Esophagus muscularis mucosa (tissue), 4 donors: Measurements from ENCODE around the gene FA2H. TPM values are rescaled to one million over a fixed set of nuclear protein-coding genes. Genes with fewer than 3 reads are reported as not detected.

Experiments used
- DNase-seq: peaks from one replicate; pipeline ENCODE4 v3.0.0-alpha.2; 2017; ENCODE audit errors: extremely low spot score
- H3K27ac ChIP-seq, 4 donors: fragments of 200-600 bp; sonication (generic); replicated peaks in 1 of 4; 1 replicate in 3 of 4; 2 replicates in 1 of 4; pipeline ENCODE4 v1.5.1; 2016 to 2019; ENCODE audit warnings: mild to moderate bottlenecking in 1 of 4
- H3K27me3 ChIP-seq, 4 donors: fragments of 200-600 bp; sonication (generic); one replicate each; pipeline versions ENCODE4 v1.5.1 to v1.6.0; 2016 to 2019
- H3K36me3 ChIP-seq, 4 donors: fragments of 200-600 bp; sonication (generic); one replicate each; pipeline ENCODE4 v1.5.1; 2016 to 2019
- H3K4me1 ChIP-seq, 4 donors: fragments of 200-600 bp; sonication (generic); one replicate each; pipeline ENCODE4 v1.5.1; 2016 to 2019
- H3K4me3 ChIP-seq, 4 donors: fragments of 200-600 bp; sonication (generic); 1 replicate in 2 of 4; 2 replicates in 2 of 4; pipeline ENCODE4 v1.5.1; 2016 to 2019; ENCODE audit warnings: mild to moderate bottlenecking in 4 of 4, moderate library complexity in 1 of 4
- H3K9me3 ChIP-seq, 4 donors: fragments of 200-600 bp; sonication (generic); 1 replicate in 3 of 4; 2 replicates in 1 of 4; pipeline ENCODE4 v1.5.1; 2016 to 2019
- CTCF ChIP-seq, 3 experiments: fragments of 200-600 bp in 2 of 3; fragments of 450-650 bp in 1 of 3; sonication (generic) in 2 of 3; IDR thresholded peaks; one replicate each; pipeline ENCODE4 v1.5.1; 2017 to 2019; ENCODE audit warnings: antibody characterized with exemption in 3 of 3, mild to moderate bottlenecking in 2 of 3, moderate library complexity in 1 of 3
- EP300 ChIP-seq: sonication (generic); formaldehyde crosslinking; IDR thresholded peaks from one replicate; pipeline ENCODE4 v1.6.1; 2017; ENCODE audit warnings: antibody characterized with exemption
- POLR2A ChIP-seq: fragments of 450-650 bp; IDR thresholded peaks from one replicate; pipeline ENCODE4 v1.6.1; 2017; ENCODE audit warnings: antibody characterized with exemption, moderate library complexity, mild to moderate bottlenecking, low read depth
- POLR2AphosphoS5 ChIP-seq, 2 donors: sonication (generic); formaldehyde crosslinking; IDR thresholded peaks; one replicate each; pipeline ENCODE4 v1.6.1; 2017; ENCODE audit warnings: antibody characterized with exemption in 2 of 2
- WGBS: methylation state at CpG from one replicate; pipeline ENCODE4 v1.1.5; 2018; 5-methylcytosine and 5-hydroxymethylcytosine counted together
- intact Hi-C: fragments of 100-400 bp; cut with DNase I; formaldehyde crosslinking; loops from one replicate; pipeline ENCODE4 v1.15.1; 2023
- total RNA-seq, 4 donors: library from RNA; depleted of rRNA; stranded (reverse); fragments of >200 nt; gene quantifications; one replicate each; pipeline versions ENCODE4 v1.1.0 to v1.2.1, GENCODE V29; 2016

The FA2H gene
- total RNA-seq, 4 donors from 2014 or later: 0.50 to 0.92 (median 0.52) TPM; not detected in 1

- DNase-seq: no peak
- no peak for TF ChIP-seq CTCF (IDR thresholded peaks at IDR 0.05)
- no peak for TF ChIP-seq POLR2A
- TF ChIP-seq POLR2AphosphoS5 (IDR thresholded peaks at IDR 0.05): no peak
- Histone ChIP-seq H3K27ac (no peak overlapping the region), H3K36me3 (no peaks in the 10 kb centered on the region), H3K27me3 (peaks cover 0 to 40% (median 0%) of the 10 kb centered on the region in 4 donors), H3K4me3 (no peak overlapping the region), H3K9me3 (no peaks in the 10 kb centered on the region), H3K4me1 (peaks cover 0 to 20% (median 16%) of the 10 kb centered on the region in 4 donors)
- intact Hi-C loops: no loop called here
- 100% methylated on average over 1 of the region's 6 CpGs for whole genome bisulfite sequencing
Observed at GRCh38 chr16:74739275-74739674, 35.3 kb downstream of the FA2H start.

DNA sequence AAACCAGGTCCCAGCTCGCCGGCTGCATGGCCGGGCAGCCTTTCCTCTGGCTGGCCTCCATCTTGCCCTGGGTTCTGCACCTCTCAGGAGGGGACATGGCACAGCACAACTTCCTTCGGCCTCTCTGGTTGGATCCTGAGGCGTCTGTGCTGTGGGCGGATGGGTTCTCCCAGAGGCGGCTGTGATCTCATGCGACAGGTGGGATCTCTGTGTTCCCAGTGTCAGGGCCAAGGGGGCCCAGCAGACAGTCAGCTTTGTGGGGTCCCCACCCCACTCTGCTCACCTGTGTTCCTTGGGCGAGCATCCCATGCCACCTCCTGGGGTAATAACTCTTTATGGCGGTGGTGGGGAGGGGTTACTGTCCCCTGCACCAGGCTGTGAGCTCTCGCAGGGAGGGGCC, 35.8 kb downstream of the FA2H start:
- no peak for TF ChIP-seq POLR2AphosphoS5 (IDR thresholded peaks at IDR 0.05)
- no peak for TF ChIP-seq POLR2A
- TF ChIP-seq CTCF (IDR thresholded peaks at IDR 0.05): no peak
- TF ChIP-seq EP300: no peak
- intact Hi-C loops: no loop called here
- no peak overlapping the region for H3K27ac ChIP-seq
- peaks cover 0 to 15% (median 11%) of the 10 kb centered on the region in 4 donors for H3K4me1 ChIP-seq
- DNase-seq: no peak
- H3K9me3 ChIP-seq: no peaks in the 10 kb centered on the region
- peaks cover 0 to 42% (median 0%) of the 10 kb centered on the region in 4 donors for H3K27me3 ChIP-seq
- WGBS: 94% methylated on average over 8 of the region's 11 CpGs
- H3K36me3 ChIP-seq: no peaks in the 10 kb centered on the region
- no peak overlapping the region for H3K4me3 ChIP-seq

DNA sequence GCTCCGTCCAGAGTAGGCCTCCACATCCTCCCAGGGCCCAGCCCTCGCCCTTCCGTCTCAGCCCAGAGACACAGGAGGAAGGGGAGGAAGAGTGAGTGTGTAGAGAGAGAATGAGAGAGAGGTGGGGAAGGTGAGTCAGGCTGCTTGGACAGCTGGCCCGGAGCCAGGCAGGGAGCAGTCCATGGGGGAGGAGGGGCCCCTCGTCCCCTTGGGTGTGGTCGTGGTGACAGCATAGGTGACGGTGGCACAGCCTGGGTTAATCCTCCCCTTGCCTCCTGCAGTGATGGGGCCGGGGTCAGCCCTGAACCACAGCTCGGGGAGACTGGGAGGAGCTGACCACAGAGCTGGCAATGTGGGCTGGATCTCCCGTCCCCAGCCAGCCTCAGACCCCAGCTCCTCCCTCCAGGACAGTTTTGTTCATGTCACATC, 36.5 kb downstream of the FA2H start:
- peaks cover 0 to 8% (median 4%) of the 10 kb centered on the region in 4 donors for H3K4me1 ChIP-seq
- no peak overlapping the region for H3K4me3 ChIP-seq
- TF ChIP-seq EP300 (no peak), POLR2A (no peak), CTCF (IDR thresholded peaks at IDR 0.05) (no peak), POLR2AphosphoS5 (IDR thresholded peaks at IDR 0.05) (no peak)
- intact Hi-C loops: no loop called here
- no peak overlapping the region for H3K27ac ChIP-seq
- DNase-seq: no peak
- no peaks in the 10 kb centered on the region for H3K9me3 ChIP-seq
- H3K27me3 ChIP-seq: peaks cover 0 to 42% (median 0%) of the 10 kb centered on the region in 4 donors
- no peaks in the 10 kb centered on the region for H3K36me3 ChIP-seq
- WGBS: 53% methylated on average over 10 of the region's 10 CpGs

DNA sequence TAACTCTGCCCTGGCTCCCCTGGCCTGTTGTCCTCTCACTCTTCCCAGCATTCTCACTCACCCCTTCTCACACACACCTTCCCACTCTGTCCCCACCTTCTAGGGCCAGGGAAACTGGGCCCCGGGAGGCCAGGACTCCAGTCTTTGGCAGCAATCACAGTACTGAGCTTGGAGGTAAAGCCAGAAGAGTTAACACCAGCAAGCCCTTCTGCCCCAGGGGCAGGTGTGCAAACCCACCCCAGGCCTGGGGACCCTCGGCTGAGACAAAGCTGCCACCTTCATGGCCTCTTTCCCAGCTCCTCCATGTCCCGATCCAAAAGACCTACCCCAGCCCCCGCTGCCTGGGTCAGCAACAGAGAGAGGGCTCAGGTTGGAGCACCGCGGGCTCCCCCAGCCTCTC, 37.1 kb downstream of the FA2H start:
- H3K36me3 ChIP-seq: no peaks in the 10 kb centered on the region
- no peak overlapping the region for H3K4me3 ChIP-seq
- peaks cover 0 to 7% (median 2%) of the 10 kb centered on the region in 4 donors for H3K4me1 ChIP-seq
- H3K27me3 ChIP-seq: peaks cover 0 to 42% (median 0%) of the 10 kb centered on the region in 4 donors
- no peaks in the 10 kb centered on the region for H3K9me3 ChIP-seq
- DNase-seq: no peak
- 82% methylated on average over 6 of the region's 6 CpGs for WGBS
- H3K27ac ChIP-seq: no peak overlapping the region
- TF ChIP-seq EP300: no peak
- TF ChIP-seq POLR2A: no peak
- no peak for TF ChIP-seq POLR2AphosphoS5 (IDR thresholded peaks at IDR 0.05)
- intact Hi-C loops: no loop called here

DNA sequence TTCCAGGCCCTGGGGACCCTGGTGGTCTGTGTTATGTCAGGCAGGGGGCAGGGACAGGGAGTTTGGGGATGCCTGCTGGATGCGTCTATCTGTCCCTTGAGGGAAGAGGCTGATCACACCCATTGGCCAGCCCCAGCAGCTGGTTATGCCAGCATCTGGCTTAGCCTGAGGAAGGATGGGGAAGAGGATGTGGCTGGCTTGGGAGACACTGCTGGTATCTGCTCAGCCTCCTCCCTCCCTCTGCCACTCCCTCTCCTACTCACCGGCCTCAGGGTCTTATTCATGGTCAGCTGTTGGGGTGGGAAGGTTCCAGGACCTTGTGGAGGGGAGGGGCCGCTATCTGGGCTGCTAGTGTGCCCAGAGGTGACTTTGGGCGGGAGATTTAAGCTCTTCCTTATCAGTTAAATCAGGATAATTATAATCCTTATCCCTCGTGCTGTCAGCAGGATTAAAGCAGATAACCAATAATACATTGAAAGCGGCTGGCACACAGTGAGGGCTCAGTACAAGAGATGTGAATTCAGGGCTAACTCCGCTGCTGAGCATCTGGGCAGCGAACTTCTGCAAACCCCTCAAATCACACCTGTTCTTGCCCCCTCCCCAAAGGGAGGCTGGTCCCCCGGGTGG, 38.0 kb downstream of the FA2H start:
- no peak overlapping the region for H3K4me3 ChIP-seq
- H3K36me3 ChIP-seq: no peaks in the 10 kb centered on the region
- no peaks in the 10 kb centered on the region for H3K9me3 ChIP-seq
- DNase-seq: no peak
- intact Hi-C loops: no loop called here
- no peak overlapping the region for H3K27ac ChIP-seq
- 82% methylated on average over 9 of the region's 9 CpGs for WGBS
- peaks cover 0 to 42% (median 0%) of the 10 kb centered on the region in 4 donors for H3K27me3 ChIP-seq
- TF ChIP-seq POLR2A: no peak
- H3K4me1 ChIP-seq: peaks cover 0 to 7% (median 2%) of the 10 kb centered on the region in 4 donors

DNA sequence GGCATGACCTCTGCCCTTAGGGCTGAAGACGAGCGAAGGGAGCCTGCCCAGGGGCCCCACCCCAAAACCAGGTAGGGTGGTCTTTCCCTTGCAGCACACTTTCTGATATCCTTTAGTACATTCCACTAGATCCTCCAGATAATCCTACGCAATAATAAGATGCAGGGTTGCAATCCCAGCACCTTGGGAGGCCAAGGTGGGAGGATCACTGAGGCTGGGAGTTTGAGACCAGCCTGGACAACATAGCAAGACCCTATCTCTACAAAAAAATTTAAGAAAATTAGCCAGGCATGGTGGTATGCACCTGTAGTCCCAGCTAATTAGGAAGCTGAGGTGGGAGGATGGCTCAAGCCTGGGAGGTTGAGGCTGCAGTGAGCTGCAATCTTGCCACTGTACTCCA, 39.1 kb downstream of the FA2H start:
- Histone ChIP-seq H3K9me3 (no peaks in the 10 kb centered on the region), H3K36me3 (no peaks in the 10 kb centered on the region), H3K27me3 (peaks cover 0 to 37% (median 0%) of the 10 kb centered on the region in 4 donors), H3K27ac (no peak overlapping the region), H3K4me3 (no peak overlapping the region), H3K4me1 (peaks cover 0 to 7% (median 2%) of the 10 kb centered on the region in 4 donors)
- TF ChIP-seq EP300 (no peak), CTCF (IDR thresholded peaks at IDR 0.05) (no peak), POLR2AphosphoS5 (IDR thresholded peaks at IDR 0.05) (no peak), POLR2A (no peak)
- DNase-seq: no peak
- 94% methylated on average over 3 of the region's 3 CpGs for WGBS
- intact Hi-C loops: no loop called here
